HepG2 (cell line): ENCODE results near the gene ZNF740. TPM values are rescaled to one million over a fixed set of nuclear protein-coding genes. Genes with fewer than 3 reads are reported as not detected.
A peak's percentile ranks its signal among the peaks of the same experiment; 100 is the strongest.

Source experiments
- AHR ChIP-seq: IDR thresholded peaks from 2 replicates; pipeline ENCODE4 v1.6.1; 2018; ENCODE audit warnings: missing genetic modification reagents, missing compliant biosample characterization
- ASH2L ChIP-seq: fragments of 300-600, 200-600 bp; sonication (generic); IDR thresholded peaks from 2 replicates; pipeline ENCODE4 v1.7.0; 2017; ENCODE audit warnings: low read depth, mild to moderate bottlenecking, moderate library complexity, mixed read lengths, low read length; ENCODE audit not compliant: insufficient read length
- ATF7-NPFF ChIP-seq: sonication (generic); formaldehyde crosslinking; IDR thresholded peaks from 2 replicates; pipeline ENCODE4 v1.8.1; 2023; ENCODE audit warnings: mild to moderate bottlenecking, low read depth, missing genetic modification reagents, moderate library complexity
- CCDC6 ChIP-seq: sonication (generic); formaldehyde crosslinking; IDR thresholded peaks from 2 replicates; pipeline ENCODE4 v1.8.1; 2022; ENCODE audit warnings: mild to moderate bottlenecking, missing genetic modification reagents, moderate library complexity
- CREM ChIP-seq, 2 experiments: sonication (generic) in 1 of 2; formaldehyde crosslinking in 1 of 2; IDR thresholded peaks; 2 replicates each; pipeline versions ENCODE4 v1.4.0 to v1.6.1; 2016 to 2020; ENCODE audit warnings: antibody characterized with exemption in 1 of 2, mild to moderate bottlenecking in 1 of 2, missing genetic modification reagents in 1 of 2
- DMAP1 ChIP-seq: IDR thresholded peaks from 2 replicates; pipeline ENCODE4 v1.6.1; 2016
- FOXA3 ChIP-seq: IDR thresholded peaks from 2 replicates; pipeline ENCODE4 v1.6.1; 2016; ENCODE audit warnings: missing genetic modification reagents, missing compliant biosample characterization
- HBP1 ChIP-seq: IDR thresholded peaks from 2 replicates; pipeline ENCODE4 v1.6.1; 2016; ENCODE audit warnings: low read depth, control low read depth
- HHEX ChIP-seq: IDR thresholded peaks from 2 replicates; pipeline ENCODE4 v1.6.1; 2016; ENCODE audit warnings: control low read depth
- HIC2 ChIP-seq: sonication (generic); formaldehyde crosslinking; IDR thresholded peaks from 2 replicates; pipeline ENCODE4 v1.9.0; 2022; ENCODE audit warnings: low read depth, missing genetic modification reagents
- MED13 ChIP-seq: sonication (generic); formaldehyde crosslinking; IDR thresholded peaks from 2 replicates; pipeline ENCODE4 v1.5.0; 2020; ENCODE audit warnings: missing genetic modification reagents
- MEIS2 ChIP-seq: sonication (generic); formaldehyde crosslinking; IDR thresholded peaks from 2 replicates; pipeline ENCODE4 v1.9.0; 2021; ENCODE audit warnings: mild to moderate bottlenecking, missing genetic modification reagents
- PATZ1 ChIP-seq: sonication (generic); formaldehyde crosslinking; IDR thresholded peaks from 2 replicates; pipeline ENCODE4 v1.4.0; 2020; ENCODE audit warnings: missing genetic modification reagents
- PHF8 ChIP-seq: sonication (generic); formaldehyde crosslinking; IDR thresholded peaks from 2 replicates; pipeline ENCODE4 v1.5.0; 2020; ENCODE audit warnings: missing genetic modification reagents
- REL ChIP-seq: sonication (generic); formaldehyde crosslinking; conservative IDR thresholded peaks from 2 replicates; pipeline ENCODE4 v1.8.0; 2022; ENCODE audit warnings: mild to moderate bottlenecking, missing genetic modification reagents, moderate library complexity
- TBL1XR1 ChIP-seq: fragments of 150-350 bp; IDR thresholded peaks from 2 replicates; pipeline ENCODE4 v1.6.1; 2014; ENCODE audit warnings: borderline replicate concordance, low read length; ENCODE audit not compliant: partially characterized antibody
- TFAP4 ChIP-seq: sonication (generic); IDR thresholded peaks from 2 replicates; pipeline ENCODE4 v1.6.1; 2016; ENCODE audit warnings: low read depth, borderline replicate concordance
- TFDP2 ChIP-seq: sonication (generic); formaldehyde crosslinking; IDR thresholded peaks from 2 replicates; pipeline ENCODE4 v1.4.0; 2020; ENCODE audit warnings: missing genetic modification reagents
- ZFP36L1 ChIP-seq: sonication (generic); formaldehyde crosslinking; IDR thresholded peaks from 2 replicates; pipeline ENCODE4 v1.8.0; 2022; ENCODE audit warnings: mild to moderate bottlenecking, missing genetic modification reagents, moderate library complexity
- ZNF232 ChIP-seq: sonication (generic); formaldehyde crosslinking; IDR thresholded peaks from 2 replicates; pipeline ENCODE4 v1.4.0; 2020; ENCODE audit warnings: missing genetic modification reagents, borderline replicate concordance
- ZNF263 ChIP-seq: sonication (generic); formaldehyde crosslinking; IDR thresholded peaks from 2 replicates; pipeline ENCODE4 v1.4.0; 2020; ENCODE audit warnings: missing genetic modification reagents
- ZNF510 ChIP-seq: sonication (generic); formaldehyde crosslinking; IDR thresholded peaks from 2 replicates; pipeline ENCODE4 v1.4.0; 2020; ENCODE audit warnings: low read depth, mild to moderate bottlenecking, missing genetic modification reagents
- polyA plus RNA-seq, 8 experiments: library from polyadenylated mRNA; depleted of rRNA in 3 of 8; stranded (reverse) in 7 of 8; unstranded in 1 of 8; fragments of >200 nt; fragmentation: Illumina TruSeq in 4 of 8; extraction: Trizol in 4 of 8; gene quantifications; 2 replicates each; pipeline versions ENCODE4 v1.2.1 to v1.2.3, GENCODE V29; 2011 to 2016; ENCODE audit warnings: low read depth in 4 of 8, missing spikeins in 1 of 8, mixed read lengths in 1 of 8; ENCODE audit not compliant: insufficient read depth in 1 of 8
- total RNA-seq, 5 experiments: library from RNA; depleted of rRNA; stranded (reverse); fragments of >200 nt; fragmentation: Illumina TruSeq; extraction: Trizol; gene quantifications; 2 replicates each; pipeline ENCODE4 v1.2.3, GENCODE V29; 2016; ENCODE audit warnings: low read depth in 1 of 5

ZNF740 gene
- total and polyA plus RNA-seq, 2 of the 13 experiments (the other 11 are each of a cell fraction or from before 2014, with no cell fraction given): 16.9 to 19.0 TPM

GRCh38 chr12:53180931-53181645 lies 566 bp downstream of the ZNF740 start (continued):
- TF ChIP-seq HBP1 (CRISPR knock-in tag): no peak
- TF ChIP-seq ZNF232 (CRISPR knock-in tag): 0 out of 2 replicates have a peak, but pooled peaks have one; percentile 64
- peak; percentile 77; the same call in 1 of the 2 replicates for TF ChIP-seq ATF7-NPFF (CRISPR knock-in tag)
- TF ChIP-seq REL (CRISPR knock-in tag): peak; percentile 74; the same call in 1 of the 2 replicates
- peak; percentile 9; the same call in 1 of the 2 replicates for TF ChIP-seq HIC2 (CRISPR knock-in tag)
- TF ChIP-seq TBL1XR1: no peak
- TF ChIP-seq ZFP36L1 (CRISPR knock-in tag): 0 out of 2 replicates have a peak, but pooled peaks have one; percentile 4
- TF ChIP-seq TFDP2 (CRISPR knock-in tag): 0 out of 2 replicates have a peak, but pooled peaks have one; percentile 2
- TF ChIP-seq MEIS2: no peak
- TF ChIP-seq HHEX: no peak
- TF ChIP-seq TFAP4: no peak
- TF ChIP-seq AHR (CRISPR knock-in tag): 0 out of 2 replicates have a peak, but pooled peaks have one; percentile 27
- no peak for TF ChIP-seq FOXA3
- no peak for TF ChIP-seq ZNF510 (CRISPR knock-in tag)
- TF ChIP-seq MED13 (CRISPR knock-in tag): 0 out of 2 replicates have a peak, but pooled peaks have one; percentile 14
- TF ChIP-seq ASH2L: peak; percentile 10
- TF ChIP-seq PHF8 (CRISPR knock-in tag): 0 out of 2 replicates have a peak, but pooled peaks have one; percentile 1
- peak; percentile 64 for TF ChIP-seq CCDC6 (CRISPR knock-in tag)
- TF ChIP-seq PATZ1 (CRISPR knock-in tag): no peak
- peak; percentile 31; the same call in 1 of the 2 replicates for TF ChIP-seq DMAP1 (CRISPR knock-in tag)
- TF ChIP-seq CREM (IDR thresholded peaks at IDR 0.05): no peak
- TF ChIP-seq CREM (CRISPR knock-in tag; IDR thresholded peaks at IDR 0.05): no peak
- no peak for TF ChIP-seq ZNF263 (CRISPR knock-in tag)
